Mammary epithelial cell (primary cell): ENCODE results near the gene CCDC9B.

Experiments
- EZH2 ChIP-seq: IDR thresholded peaks from 2 replicates; pipeline ENCODE4 v1.6.1; 2012; ENCODE audit warnings: low read length, inconsistent platforms, borderline replicate concordance
- TF ChIP-seq, protein P1 (sequence below), 2 donors: IDR thresholded peaks in 1 of 2; conservative IDR thresholded peaks in 1 of 2; 2 replicates each; pipeline ENCODE4 v1.5.1; 2011 to 2012; ENCODE audit warnings: inconsistent platforms in 2 of 2, low read length in 2 of 2, mild to moderate bottlenecking in 2 of 2, control low read depth in 1 of 2, low read depth in 1 of 2; ENCODE audit not compliant: insufficient read depth in 1 of 2; ENCODE audit errors: extremely low read depth in 1 of 2

DNA sequence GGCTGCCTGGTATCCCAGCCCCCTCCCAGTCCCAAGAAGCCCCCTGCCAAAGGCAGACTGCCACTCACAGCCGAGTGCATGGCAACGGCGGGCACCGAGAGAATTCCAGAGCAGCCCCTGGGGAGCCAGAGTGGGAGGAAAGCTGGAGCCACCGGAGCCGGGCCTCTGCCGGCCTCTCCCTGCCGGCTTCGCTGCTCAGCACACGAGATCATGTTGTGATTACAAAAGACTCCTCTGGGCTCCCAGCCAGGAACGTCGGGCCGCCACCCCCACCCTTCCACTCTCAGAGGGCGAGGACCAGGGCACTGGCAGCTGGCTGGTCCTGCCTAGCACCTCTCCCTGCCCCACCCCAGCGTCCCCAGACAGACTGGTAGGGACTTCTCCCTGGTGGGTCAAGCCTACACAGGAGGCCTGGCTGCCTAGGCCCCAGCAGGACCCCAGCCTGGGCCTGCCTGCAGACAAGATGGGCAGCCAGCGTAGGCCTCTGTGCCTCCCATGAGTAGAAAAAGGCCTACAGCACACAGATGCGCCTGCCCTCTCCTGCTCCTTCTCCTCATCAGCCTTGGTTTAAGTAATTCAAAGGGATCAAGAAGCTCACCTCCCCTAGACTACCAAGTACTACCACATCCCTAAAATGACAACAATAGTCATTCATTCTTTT lies at the start of gene CCDC9B:
- TF ChIP-seq, protein P1, sequence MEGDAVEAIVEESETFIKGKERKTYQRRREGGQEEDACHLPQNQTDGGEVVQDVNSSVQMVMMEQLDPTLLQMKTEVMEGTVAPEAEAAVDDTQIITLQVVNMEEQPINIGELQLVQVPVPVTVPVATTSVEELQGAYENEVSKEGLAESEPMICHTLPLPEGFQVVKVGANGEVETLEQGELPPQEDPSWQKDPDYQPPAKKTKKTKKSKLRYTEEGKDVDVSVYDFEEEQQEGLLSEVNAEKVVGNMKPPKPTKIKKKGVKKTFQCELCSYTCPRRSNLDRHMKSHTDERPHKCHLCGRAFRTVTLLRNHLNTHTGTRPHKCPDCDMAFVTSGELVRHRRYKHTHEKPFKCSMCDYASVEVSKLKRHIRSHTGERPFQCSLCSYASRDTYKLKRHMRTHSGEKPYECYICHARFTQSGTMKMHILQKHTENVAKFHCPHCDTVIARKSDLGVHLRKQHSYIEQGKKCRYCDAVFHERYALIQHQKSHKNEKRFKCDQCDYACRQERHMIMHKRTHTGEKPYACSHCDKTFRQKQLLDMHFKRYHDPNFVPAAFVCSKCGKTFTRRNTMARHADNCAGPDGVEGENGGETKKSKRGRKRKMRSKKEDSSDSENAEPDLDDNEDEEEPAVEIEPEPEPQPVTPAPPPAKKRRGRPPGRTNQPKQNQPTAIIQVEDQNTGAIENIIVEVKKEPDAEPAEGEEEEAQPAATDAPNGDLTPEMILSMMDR (conservative IDR thresholded peaks at IDR 0.05 in 1 of 2, IDR thresholded peaks at IDR 0.05 in 1 of 2; ENCODE audit: extremely low read depth in 1 of 2, insufficient read depth in 1 of 2, low read depth in 1 of 2, low read length in 2 of 2), result no peak
- no peak for TF ChIP-seq EZH2
